GM18502 (cell line): ENCODE data around the gene FNTB.
A peak's percentile ranks its signal among the peaks of the same experiment; 100 is the strongest.

Experiments
- ATAC-seq: cut with Tn5 transposase; IDR thresholded peaks from one replicate; pipeline ENCODE4 v1.9.1; 2021; ENCODE audit warnings: mild to moderate bottlenecking; ENCODE audit not compliant: unreplicated experiment, poor library complexity

FNTB gene

DNA sequence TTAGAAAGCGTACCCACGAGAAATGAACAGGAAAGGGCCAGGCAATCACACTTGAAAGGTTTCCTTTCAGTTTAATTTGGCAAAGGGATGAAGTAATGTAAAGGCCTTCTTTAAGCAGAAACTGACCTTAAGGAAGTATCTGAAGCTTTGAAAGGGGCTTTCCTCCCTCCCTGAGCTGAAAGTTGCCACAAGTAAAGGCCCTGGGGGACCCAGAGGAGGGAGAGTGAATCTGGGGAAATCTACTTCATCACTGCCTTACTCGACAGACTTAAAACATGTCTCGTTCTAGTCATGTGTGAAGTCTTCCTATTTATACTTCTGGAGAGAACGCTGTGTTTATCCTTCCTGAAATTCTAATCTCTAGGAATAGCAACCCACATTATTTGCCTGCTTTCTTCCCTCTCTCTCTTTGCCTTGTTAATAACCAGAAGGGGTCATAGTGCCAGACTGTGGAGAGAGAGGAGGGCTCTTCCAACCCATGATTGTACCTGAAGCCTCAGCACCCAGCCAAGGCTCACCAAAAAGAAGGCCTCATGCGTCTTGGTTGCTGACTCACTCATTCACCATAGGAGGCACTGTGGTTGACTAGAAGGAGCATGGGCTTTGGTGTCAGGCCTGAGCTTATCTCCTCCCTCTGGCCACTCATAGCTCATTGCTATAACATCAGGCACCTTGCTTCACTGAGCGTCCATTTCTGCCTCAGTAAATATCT, 33.9 kb upstream of the FNTB start:
- ATAC-seq, result peak; percentile 50

DNA sequence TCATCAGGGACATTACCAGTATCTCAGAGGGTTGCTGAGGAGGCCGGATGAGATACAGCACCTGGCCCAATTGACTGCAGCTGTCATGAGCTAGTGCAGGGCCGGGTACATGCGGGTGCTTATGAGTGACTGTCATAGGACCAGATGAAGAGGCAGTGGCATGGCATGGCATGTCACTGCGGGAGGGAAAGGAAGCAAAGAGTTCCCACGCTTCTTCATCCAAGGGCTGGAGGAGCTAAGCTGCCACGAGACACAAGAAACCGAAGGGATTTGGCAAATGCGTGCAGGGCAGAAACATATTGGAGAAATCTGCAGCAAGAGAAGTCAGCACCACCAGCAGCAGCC, 33.4 kb upstream of the FNTB start:
- no peak for ATAC-seq

DNA sequence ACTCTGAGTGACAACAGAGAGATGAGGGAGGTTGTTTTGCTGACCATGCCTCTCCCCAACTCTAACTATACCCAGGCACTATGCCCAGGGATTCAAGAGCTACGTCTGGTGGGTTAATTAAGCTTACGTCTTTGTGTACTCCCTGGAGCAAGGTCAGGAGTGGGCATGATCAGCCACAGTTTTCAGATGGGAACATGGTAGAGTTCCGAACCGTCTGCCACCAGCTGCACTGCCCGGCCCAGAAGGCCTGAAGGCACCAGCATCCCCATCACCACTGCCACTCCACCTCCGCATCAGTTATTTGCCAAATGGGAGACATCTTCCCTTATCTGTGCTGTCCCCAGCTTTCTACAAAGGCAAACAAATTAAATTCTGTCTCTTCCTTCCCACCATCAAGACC, 33.0 kb upstream of the FNTB start:
- no peak for ATAC-seq

- ATAC-seq, result no peak
Measured at GRCh38 chr14:64954491-64955240, 32.0 kb upstream of the FNTB start.

- ATAC-seq, result no peak
Measured at GRCh38 chr14:64955297-64955696, 31.4 kb upstream of the FNTB start.

GRCh38 chr14:64956697-64957406, 29.8 kb upstream of the FNTB start:
- no peak for ATAC-seq

DNA sequence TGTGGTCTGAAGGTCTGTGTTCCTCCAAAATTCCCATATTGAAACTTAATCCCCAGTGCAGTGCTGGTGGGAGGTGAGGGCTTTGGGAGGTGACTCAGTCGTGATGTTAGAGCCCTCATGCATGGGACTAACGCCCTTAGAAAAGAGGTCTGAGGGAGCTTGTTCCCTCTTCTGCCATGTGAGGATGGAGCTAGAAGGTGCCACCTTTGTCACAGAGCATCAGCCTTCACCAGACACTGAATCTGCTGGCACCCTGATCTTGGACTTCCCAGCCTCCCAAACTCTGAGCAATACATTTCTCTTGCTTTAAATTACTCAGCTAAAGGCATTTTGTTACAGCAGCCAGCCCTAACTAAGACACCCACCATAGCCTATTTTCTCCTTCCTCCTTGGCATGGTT, 28.5 kb upstream of the FNTB start:
- no peak for ATAC-seq

DNA sequence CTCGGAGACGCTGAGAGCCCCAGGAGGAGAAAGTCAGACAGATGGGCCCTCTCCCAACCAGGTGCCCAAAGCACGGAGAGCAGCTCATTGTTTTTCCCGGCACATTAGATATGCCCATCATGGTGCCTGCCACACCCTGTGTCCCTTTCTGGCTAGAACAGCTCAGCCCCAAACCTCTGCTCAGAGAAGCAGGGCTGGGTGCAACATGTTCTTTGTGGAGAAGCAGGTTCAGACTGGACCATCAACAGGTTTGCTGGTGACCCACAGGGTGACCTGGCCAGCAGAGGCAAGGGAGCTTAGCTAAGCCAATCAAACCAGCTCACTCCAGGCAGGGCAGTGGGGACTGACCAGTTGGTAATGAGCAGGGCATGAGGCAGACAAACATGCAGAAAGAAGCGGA, 28.0 kb upstream of the FNTB start:
- no peak for ATAC-seq

DNA sequence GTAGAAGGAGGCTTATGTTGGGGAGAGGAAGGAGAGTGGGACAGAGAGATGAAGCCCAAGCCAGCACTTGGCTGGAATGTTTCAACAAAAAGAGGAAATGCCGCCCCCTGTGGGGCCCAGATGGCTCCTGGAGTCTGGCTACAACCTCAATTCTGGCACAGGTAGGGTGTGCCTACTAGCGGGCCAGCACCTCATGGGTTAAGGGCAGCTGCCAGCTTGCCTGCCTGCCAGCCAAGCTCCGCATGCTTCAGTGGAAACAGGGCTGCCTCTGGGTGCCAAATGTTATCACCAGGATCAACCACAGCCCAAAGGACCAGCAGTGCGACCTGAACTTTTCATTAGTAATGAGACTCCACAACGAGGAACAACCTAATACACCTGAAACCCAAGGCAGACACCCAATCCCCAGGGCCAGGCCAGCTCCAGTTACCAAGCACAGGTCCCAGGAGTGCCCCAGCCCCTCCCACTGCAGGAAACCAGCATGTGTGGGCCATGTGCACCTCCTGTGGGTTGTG, 25.9 kb upstream of the FNTB start:
- ATAC-seq, result no peak

DNA sequence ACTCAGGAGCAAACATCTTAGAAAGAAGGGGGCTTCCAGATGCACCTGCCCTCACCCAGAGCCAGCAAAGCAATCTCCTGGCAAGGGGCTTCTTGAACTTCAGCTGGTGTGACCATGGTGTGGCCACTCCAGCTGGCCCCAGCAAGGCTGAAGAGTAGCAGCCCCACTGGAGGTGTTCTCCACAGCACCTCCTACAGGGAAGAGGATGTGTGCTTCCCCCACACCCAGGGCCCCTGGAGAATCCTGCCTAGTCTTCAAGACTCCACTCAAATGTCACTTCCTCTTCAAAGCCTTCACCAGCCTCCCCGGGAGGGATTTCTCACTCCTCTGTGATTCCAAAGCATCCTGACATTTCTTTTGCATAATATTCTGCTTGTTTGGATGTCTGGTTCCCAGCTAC, 23.1 kb upstream of the FNTB start:
- no peak for ATAC-seq

GRCh38 chr14:64965356-64966000, 21.2 kb upstream of the FNTB start:
- ATAC-seq, result no peak

DNA sequence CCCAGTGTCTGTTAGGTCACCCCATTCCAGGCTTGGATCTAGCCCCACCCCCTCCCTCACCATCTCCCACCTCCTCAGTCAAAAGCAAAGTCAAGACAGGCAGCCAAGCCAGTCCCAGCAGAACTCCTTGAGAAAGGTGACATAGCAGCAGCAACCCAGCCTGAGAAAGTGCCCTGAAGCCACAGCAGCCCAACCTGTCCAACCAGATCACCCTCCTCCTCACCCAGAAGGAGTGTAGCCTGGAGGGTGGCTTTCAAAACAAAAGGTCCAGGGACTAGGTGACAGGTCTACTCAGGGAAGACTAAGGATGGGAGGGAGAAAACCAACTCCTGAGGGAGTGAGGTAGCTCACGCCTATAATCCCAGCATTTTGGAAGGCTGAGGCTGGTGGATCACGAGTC, 19.7 kb upstream of the FNTB start:
- no peak for ATAC-seq

GRCh38 chr14:64968167-64968566, 18.5 kb upstream of the FNTB start:
- ATAC-seq, result no peak

- no peak for ATAC-seq
Measured at GRCh38 chr14:64968651-64969050, 18.0 kb upstream of the FNTB start.

DNA sequence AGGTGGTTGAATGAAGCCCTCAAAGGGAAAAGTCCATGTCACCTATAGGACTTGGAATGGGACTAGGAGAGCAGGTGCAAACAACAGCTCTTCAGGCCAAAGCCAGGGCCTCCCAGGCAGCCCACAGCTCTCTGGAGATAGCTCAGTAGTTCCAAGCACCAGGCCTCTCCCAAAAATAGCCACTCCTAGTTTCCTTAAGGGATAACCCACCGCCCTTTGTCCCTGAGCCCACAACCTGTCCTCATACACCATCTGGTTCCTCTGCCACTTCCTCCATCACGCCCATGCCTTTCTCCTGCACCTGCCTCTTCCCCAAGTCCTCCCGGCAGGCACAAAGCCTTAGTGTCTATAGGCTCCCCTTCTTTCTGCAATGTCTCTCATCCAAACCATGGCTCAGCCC, 16.7 kb upstream of the FNTB start:
- ATAC-seq, result no peak

- ATAC-seq, result no peak
Measured at GRCh38 chr14:64970776-64971477, 15.8 kb upstream of the FNTB start.

DNA sequence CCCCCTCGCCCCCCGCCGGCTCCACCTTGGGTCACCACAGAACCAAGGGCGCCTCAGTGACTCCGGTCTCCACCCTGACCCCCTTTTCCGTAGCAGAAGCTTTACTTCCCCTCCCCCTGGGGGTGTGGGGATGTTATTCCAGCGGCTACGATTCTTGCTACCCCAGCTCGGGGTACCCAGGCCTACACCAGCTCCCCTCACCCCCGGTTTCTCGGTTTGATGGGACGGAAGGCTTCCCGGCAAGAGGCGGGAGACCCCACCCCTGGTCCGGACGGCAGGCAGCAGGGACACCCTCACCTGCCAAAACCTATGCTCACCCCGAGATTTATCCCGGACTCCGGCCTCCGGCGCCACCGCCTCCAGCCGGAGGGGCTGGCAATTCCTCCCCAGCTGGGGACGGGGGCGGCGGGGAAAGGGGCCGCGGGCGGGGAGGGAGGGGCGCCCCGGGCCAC, 15.2 kb upstream of the FNTB start:
- ATAC-seq, result no peak

- no peak for ATAC-seq
Measured at GRCh38 chr14:64971943-64972791, 14.5 kb upstream of the FNTB start, which contains the start of gene RAB15. Gene RAB15 (minus strand): TSS chr14:64972336. CDS start chr14:64972076, 260 bp downstream.

DNA sequence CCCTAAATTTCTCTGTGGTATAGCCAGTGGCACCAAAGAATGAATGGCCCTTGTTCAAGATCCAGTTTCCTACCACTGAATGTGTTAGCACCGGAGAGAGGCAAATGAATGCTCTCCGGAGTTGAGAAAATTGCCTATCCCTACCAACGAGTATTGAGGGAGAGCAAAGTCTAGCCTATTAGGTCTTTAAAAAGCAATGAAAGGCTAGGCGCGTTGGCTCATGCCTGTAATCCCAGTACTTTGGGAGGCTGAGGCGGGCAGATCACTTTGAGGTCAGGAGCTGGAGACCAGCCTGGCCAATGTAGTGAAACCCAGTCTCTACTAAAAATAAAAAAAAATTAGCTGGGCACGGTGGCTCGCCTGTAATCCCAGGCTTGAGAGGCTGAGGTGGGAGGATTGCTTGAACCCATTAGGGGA, 13.7 kb upstream of the FNTB start:
- ATAC-seq, result no peak
